ENCODE data around the gene ITGB3.

The ITGB3 gene

GRCh38 chr17:47279062-47279801 is 25.6 kb downstream of the ITGB3 start:
- Histone ChIP-seq H3K9me3 (ENCODE audit: insufficient read depth, low read length) (no peaks in the 10 kb centered on the region), H3K9ac (ENCODE audit: insufficient read length, low read depth) (no peak overlapping the region), H3K4me3 (ENCODE audit: insufficient read length, low read depth) (no peak overlapping the region), H3K36me3 (ENCODE audit: insufficient read depth, insufficient read length, low read length) (no peaks in the 10 kb centered on the region), H3K27me3 (ENCODE audit: insufficient read depth, insufficient read length) (no peaks in the 10 kb centered on the region), H3K4me1 (ENCODE audit: insufficient read depth, insufficient read length) (peaks cover 14% of the 10 kb centered on the region)
- DNase-seq (ENCODE audit: low read depth, low spot score): no peak
- TF ChIP-seq YY1 (IDR thresholded peaks at IDR 0.05; ENCODE audit: insufficient read depth, insufficient read length) (no peak), ZNF274 (IDR thresholded peaks at IDR 0.05; ENCODE audit: low read depth, low read length) (no peak), SUZ12 (IDR thresholded peaks at IDR 0.05; ENCODE audit: extremely low read depth, insufficient read depth, insufficient read length) (no peak)

GRCh38 chr17:47280072-47280811 is 26.6 kb downstream of the ITGB3 start:
- no peak for DNase-seq (ENCODE audit: low read depth, low spot score)
- peaks cover 14% of the 10 kb centered on the region for H3K4me1 ChIP-seq (ENCODE audit: insufficient read depth, insufficient read length)
- no peaks in the 10 kb centered on the region for H3K36me3 ChIP-seq (ENCODE audit: insufficient read depth, insufficient read length, low read length)
- no peaks in the 10 kb centered on the region for H3K27me3 ChIP-seq (ENCODE audit: insufficient read depth, insufficient read length)
- TF ChIP-seq SUZ12 (IDR thresholded peaks at IDR 0.05; ENCODE audit: extremely low read depth, insufficient read depth, insufficient read length) (no peak), YY1 (IDR thresholded peaks at IDR 0.05; ENCODE audit: insufficient read depth, insufficient read length) (no peak), ZNF274 (IDR thresholded peaks at IDR 0.05; ENCODE audit: low read depth, low read length) (no peak)
- H3K4me3 ChIP-seq (ENCODE audit: insufficient read length, low read depth): no peak overlapping the region
- no peak overlapping the region for H3K9ac ChIP-seq (ENCODE audit: insufficient read length, low read depth)
- H3K9me3 ChIP-seq (ENCODE audit: insufficient read depth, low read length): no peaks in the 10 kb centered on the region

GRCh38 chr17:47281216-47281615 is 27.6 kb downstream of the ITGB3 start:
- H3K27me3 ChIP-seq (ENCODE audit: insufficient read depth, insufficient read length): no peaks in the 10 kb centered on the region
- peaks cover 8% of the 10 kb centered on the region for H3K4me1 ChIP-seq (ENCODE audit: insufficient read depth, insufficient read length)
- H3K36me3 ChIP-seq (ENCODE audit: insufficient read depth, insufficient read length, low read length): no peaks in the 10 kb centered on the region
- no peak for TF ChIP-seq YY1 (IDR thresholded peaks at IDR 0.05; ENCODE audit: insufficient read depth, insufficient read length)
- TF ChIP-seq ZNF274 (IDR thresholded peaks at IDR 0.05; ENCODE audit: low read depth, low read length): no peak
- TF ChIP-seq SUZ12 (IDR thresholded peaks at IDR 0.05; ENCODE audit: extremely low read depth, insufficient read depth, insufficient read length): no peak
- no peak for DNase-seq (ENCODE audit: low read depth, low spot score)
- H3K9me3 ChIP-seq (ENCODE audit: insufficient read depth, low read length): no peaks in the 10 kb centered on the region
- H3K9ac ChIP-seq (ENCODE audit: insufficient read length, low read depth): no peak overlapping the region
- H3K4me3 ChIP-seq (ENCODE audit: insufficient read length, low read depth): no peak overlapping the region

GRCh38 chr17:47285003-47285402 is 31.4 kb downstream of the ITGB3 start:
- no peak for TF ChIP-seq YY1 (IDR thresholded peaks at IDR 0.05; ENCODE audit: insufficient read depth, insufficient read length)
- no peak for TF ChIP-seq SUZ12 (IDR thresholded peaks at IDR 0.05; ENCODE audit: extremely low read depth, insufficient read depth, insufficient read length)
- no peak for TF ChIP-seq ZNF274 (IDR thresholded peaks at IDR 0.05; ENCODE audit: low read depth, low read length)
- Histone ChIP-seq H3K27me3 (ENCODE audit: insufficient read depth, insufficient read length) (no peaks in the 10 kb centered on the region), H3K9ac (ENCODE audit: insufficient read length, low read depth) (no peak overlapping the region), H3K4me3 (ENCODE audit: insufficient read length, low read depth) (no peak overlapping the region), H3K36me3 (ENCODE audit: insufficient read depth, insufficient read length, low read length) (no peaks in the 10 kb centered on the region), H3K9me3 (ENCODE audit: insufficient read depth, low read length) (no peaks in the 10 kb centered on the region), H3K4me1 (ENCODE audit: insufficient read depth, insufficient read length) (no peaks in the 10 kb centered on the region)
- DNase-seq (ENCODE audit: low read depth, low spot score): no peak

- Histone ChIP-seq H3K4me1 (ENCODE audit: insufficient read depth, insufficient read length) (no peaks in the 10 kb centered on the region), H3K9me3 (ENCODE audit: insufficient read depth, low read length) (no peaks in the 10 kb centered on the region), H3K36me3 (ENCODE audit: insufficient read depth, insufficient read length, low read length) (no peaks in the 10 kb centered on the region), H3K9ac (ENCODE audit: insufficient read length, low read depth) (no peak overlapping the region), H3K4me3 (ENCODE audit: insufficient read length, low read depth) (no peak overlapping the region), H3K27me3 (ENCODE audit: insufficient read depth, insufficient read length) (no peaks in the 10 kb centered on the region)
- TF ChIP-seq SUZ12 (IDR thresholded peaks at IDR 0.05; ENCODE audit: extremely low read depth, insufficient read depth, insufficient read length): no peak
- TF ChIP-seq YY1 (IDR thresholded peaks at IDR 0.05; ENCODE audit: insufficient read depth, insufficient read length): no peak
- no peak for TF ChIP-seq ZNF274 (IDR thresholded peaks at IDR 0.05; ENCODE audit: low read depth, low read length)
- no peak for DNase-seq (ENCODE audit: low read depth, low spot score)
These were observed 32.7 kb downstream of the ITGB3 start for GRCh38 chr17:47286198-47286914.

- no peak for TF ChIP-seq SUZ12 (IDR thresholded peaks at IDR 0.05; ENCODE audit: extremely low read depth, insufficient read depth, insufficient read length)
- TF ChIP-seq YY1 (IDR thresholded peaks at IDR 0.05; ENCODE audit: insufficient read depth, insufficient read length): no peak
- TF ChIP-seq ZNF274 (IDR thresholded peaks at IDR 0.05; ENCODE audit: low read depth, low read length): no peak
These were observed 33.4 kb downstream of the ITGB3 start for GRCh38 chr17:47287068-47287467.

GRCh38 chr17:47287639-47288038 is 34.0 kb downstream of the ITGB3 start:
- no peak for DNase-seq (ENCODE audit: low read depth, low spot score)
- H3K9ac ChIP-seq (ENCODE audit: insufficient read length, low read depth): no peak overlapping the region
- H3K4me3 ChIP-seq (ENCODE audit: insufficient read length, low read depth): no peak overlapping the region
- TF ChIP-seq ZNF274 (IDR thresholded peaks at IDR 0.05; ENCODE audit: low read depth, low read length) (no peak), SUZ12 (IDR thresholded peaks at IDR 0.05; ENCODE audit: extremely low read depth, insufficient read depth, insufficient read length) (no peak), YY1 (IDR thresholded peaks at IDR 0.05; ENCODE audit: insufficient read depth, insufficient read length) (no peak)
- H3K36me3 ChIP-seq (ENCODE audit: insufficient read depth, insufficient read length, low read length): peaks cover 3% of the 10 kb centered on the region
- H3K4me1 ChIP-seq (ENCODE audit: insufficient read depth, insufficient read length): no peaks in the 10 kb centered on the region
- H3K27me3 ChIP-seq (ENCODE audit: insufficient read depth, insufficient read length): no peaks in the 10 kb centered on the region
- no peaks in the 10 kb centered on the region for H3K9me3 ChIP-seq (ENCODE audit: insufficient read depth, low read length)

More at GRCh38 chr17:47287068-47287467, 33.4 kb downstream of the ITGB3 start:
- no peaks in the 10 kb centered on the region for H3K4me1 ChIP-seq (ENCODE audit: insufficient read depth, insufficient read length)
- H3K4me3 ChIP-seq (ENCODE audit: insufficient read length, low read depth): no peak overlapping the region
- H3K9me3 ChIP-seq (ENCODE audit: insufficient read depth, low read length): no peaks in the 10 kb centered on the region
- no peaks in the 10 kb centered on the region for H3K27me3 ChIP-seq (ENCODE audit: insufficient read depth, insufficient read length)
- no peaks in the 10 kb centered on the region for H3K36me3 ChIP-seq (ENCODE audit: insufficient read depth, insufficient read length, low read length)
- no peak overlapping the region for H3K9ac ChIP-seq (ENCODE audit: insufficient read length, low read depth)
- DNase-seq (ENCODE audit: low read depth, low spot score): no peak

Data from NT2/D1 (cell line).